HCT116 (cell line): ENCODE results near the gene ATP6V0B.

ENCODE experiments used
- CEBPB ChIP-seq: IDR thresholded peaks from 2 replicates; pipeline ENCODE4 v1.6.1; 2012; ENCODE audit warnings: low read depth
- ELF1 ChIP-seq: IDR thresholded peaks from 2 replicates; pipeline ENCODE4 v1.6.1; 2012; ENCODE audit warnings: low read depth, borderline replicate concordance
- EZH2phosphoT487 ChIP-seq: fragments of 200-600 bp; IDR thresholded peaks from 2 replicates; pipeline ENCODE4 v1.6.1; 2018; ENCODE audit warnings: antibody characterized with exemption, borderline replicate concordance
- POLR2A ChIP-seq: IDR thresholded peaks from 2 replicates; pipeline ENCODE4 v1.7.0; 2011; ENCODE audit warnings: borderline replicate concordance; ENCODE audit not compliant: insufficient read depth, insufficient read length; ENCODE audit errors: extremely low read depth
- SP1 ChIP-seq: IDR thresholded peaks from 2 replicates; pipeline ENCODE4 v1.6.1; 2012; ENCODE audit warnings: low read depth
- TCF7L2 ChIP-seq: IDR thresholded peaks from 2 replicates; pipeline ENCODE4 v1.7.0; 2011; ENCODE audit warnings: borderline replicate concordance, inconsistent platforms; ENCODE audit not compliant: insufficient read depth, insufficient read length; ENCODE audit errors: extremely low read depth
- YY1 ChIP-seq: IDR thresholded peaks from 2 replicates; pipeline ENCODE4 v1.6.1; 2011; ENCODE audit warnings: low read length, low read depth, moderate library complexity, mild to moderate bottlenecking; ENCODE audit not compliant: insufficient replicate concordance; ENCODE audit errors: extremely low read depth
- TF ChIP-seq, protein P1 (sequence below): IDR thresholded peaks from 2 replicates; pipeline ENCODE4 v1.6.1; 2012
- TF ChIP-seq, protein P2 (sequence below), 3 experiments: fragments of 200-600 bp in 1 of 3; sonication (generic) in 1 of 3; IDR thresholded peaks in 2 of 3; conservative IDR thresholded peaks in 1 of 3; 2 replicates each; pipeline ENCODE4 v1.5.1; 2012 to 2017; ENCODE audit warnings: low read depth in 2 of 3, low read length in 2 of 3, antibody characterized with exemption in 1 of 3, borderline replicate concordance in 1 of 3, control low read depth in 1 of 3, mild to moderate bottlenecking in 1 of 3, mixed read lengths in 1 of 3, mixed run types in 1 of 3, moderate library complexity in 1 of 3; ENCODE audit not compliant: insufficient read depth in 1 of 3

DNA sequence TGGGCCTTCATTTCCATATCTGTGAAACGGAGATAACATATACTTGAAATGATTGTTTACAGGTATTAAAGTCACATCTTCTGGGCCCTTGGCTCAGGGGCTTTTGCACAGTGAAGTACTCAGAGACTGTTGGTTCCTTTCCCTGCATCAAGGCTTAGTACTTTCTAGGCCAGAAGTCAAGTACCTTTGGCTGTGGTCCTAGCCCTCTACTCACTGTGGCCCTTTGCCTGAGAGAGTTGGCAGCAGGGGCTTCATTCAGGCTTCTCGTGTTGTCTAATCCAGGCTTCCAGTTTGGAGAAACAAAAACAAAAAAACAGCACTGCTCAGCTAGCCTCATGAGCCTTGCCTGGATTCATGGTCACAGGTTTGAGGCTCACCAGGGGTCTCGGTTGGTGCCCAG is 13.1 kb upstream of the ATP6V0B start:
- no peak for TF ChIP-seq YY1
- no peak for TF ChIP-seq EZH2phosphoT487
- TF ChIP-seq ELF1, result no peak
- TF ChIP-seq CEBPB, result no peak
- TF ChIP-seq, protein P1, sequence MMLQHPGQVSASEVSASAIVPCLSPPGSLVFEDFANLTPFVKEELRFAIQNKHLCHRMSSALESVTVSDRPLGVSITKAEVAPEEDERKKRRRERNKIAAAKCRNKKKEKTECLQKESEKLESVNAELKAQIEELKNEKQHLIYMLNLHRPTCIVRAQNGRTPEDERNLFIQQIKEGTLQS, result no peak
- no peak for TF ChIP-seq TCF7L2
- no peak for TF ChIP-seq SP1
- TF ChIP-seq, protein P2, sequence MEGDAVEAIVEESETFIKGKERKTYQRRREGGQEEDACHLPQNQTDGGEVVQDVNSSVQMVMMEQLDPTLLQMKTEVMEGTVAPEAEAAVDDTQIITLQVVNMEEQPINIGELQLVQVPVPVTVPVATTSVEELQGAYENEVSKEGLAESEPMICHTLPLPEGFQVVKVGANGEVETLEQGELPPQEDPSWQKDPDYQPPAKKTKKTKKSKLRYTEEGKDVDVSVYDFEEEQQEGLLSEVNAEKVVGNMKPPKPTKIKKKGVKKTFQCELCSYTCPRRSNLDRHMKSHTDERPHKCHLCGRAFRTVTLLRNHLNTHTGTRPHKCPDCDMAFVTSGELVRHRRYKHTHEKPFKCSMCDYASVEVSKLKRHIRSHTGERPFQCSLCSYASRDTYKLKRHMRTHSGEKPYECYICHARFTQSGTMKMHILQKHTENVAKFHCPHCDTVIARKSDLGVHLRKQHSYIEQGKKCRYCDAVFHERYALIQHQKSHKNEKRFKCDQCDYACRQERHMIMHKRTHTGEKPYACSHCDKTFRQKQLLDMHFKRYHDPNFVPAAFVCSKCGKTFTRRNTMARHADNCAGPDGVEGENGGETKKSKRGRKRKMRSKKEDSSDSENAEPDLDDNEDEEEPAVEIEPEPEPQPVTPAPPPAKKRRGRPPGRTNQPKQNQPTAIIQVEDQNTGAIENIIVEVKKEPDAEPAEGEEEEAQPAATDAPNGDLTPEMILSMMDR (IDR thresholded peaks at IDR 0.05 in 2 of 3, conservative IDR thresholded peaks at IDR 0.05 in 1 of 3; ENCODE audit: borderline replicate concordance in 1 of 3, insufficient read depth in 1 of 3, low read depth in 2 of 3, low read length in 2 of 3), result no peak
- no peak for TF ChIP-seq POLR2A
